Neuronal stem cell (in vitro differentiated cells): ENCODE results near the gene SLC35G6.
A peak's percentile ranks its signal among the peaks of the same experiment; 100 is the strongest.

ENCODE experiments used
- DNase-seq: peaks from one replicate; pipeline ENCODE4 v3.0.0-alpha.2; 2013; ENCODE audit warnings: low spot score
- H2AFZ ChIP-seq: one replicate; pipeline ENCODE4 v1.6.1; 2013; ENCODE audit warnings: mild to moderate bottlenecking, low read length, inconsistent platforms
- H2AK5ac ChIP-seq: 2 replicates; pipeline ENCODE4 v1.6.1; 2013; ENCODE audit warnings: low read depth, mild to moderate bottlenecking, inconsistent platforms, low read length, moderate library complexity, mixed read lengths
- H2BK120ac ChIP-seq: 2 replicates; pipeline ENCODE4 v1.6.1; 2013; ENCODE audit warnings: low read depth, mild to moderate bottlenecking, inconsistent platforms, low read length, moderate library complexity, mixed read lengths
- H2BK12ac ChIP-seq: one replicate; pipeline ENCODE4 v1.6.1; 2013; ENCODE audit warnings: low read length, inconsistent platforms
- H2BK15ac ChIP-seq: 2 replicates; pipeline ENCODE4 v1.6.1; 2013; ENCODE audit warnings: mild to moderate bottlenecking, low read length, inconsistent platforms, mixed read lengths
- H2BK5ac ChIP-seq: one replicate; pipeline ENCODE4 v1.6.1; 2013; ENCODE audit warnings: inconsistent platforms, mild to moderate bottlenecking, low read length, moderate library complexity
- H3K14ac ChIP-seq: one replicate; pipeline ENCODE4 v1.6.1; 2013; ENCODE audit warnings: low read length, inconsistent platforms
- H3K18ac ChIP-seq: 2 replicates; pipeline ENCODE4 v1.6.1; 2013; ENCODE audit warnings: low read length, inconsistent platforms
- H3K23ac ChIP-seq: 2 replicates; pipeline ENCODE4 v1.6.1; 2013; ENCODE audit warnings: low read depth, mild to moderate bottlenecking, mixed read lengths, low read length, inconsistent platforms; ENCODE audit not compliant: poor library complexity
- H3K27ac ChIP-seq: replicated peaks from 3 replicates; pipeline ENCODE4 v1.5.1; 2013; ENCODE audit warnings: low read length, inconsistent platforms
- H3K27me3 ChIP-seq, 3 experiments: 2 replicates each; pipeline ENCODE4 v1.6.1; 2013; ENCODE audit warnings: low read length in 3 of 3, mild to moderate bottlenecking in 2 of 3, inconsistent platforms in 1 of 3, low read depth in 1 of 3, mixed read lengths in 1 of 3, moderate library complexity in 1 of 3; ENCODE audit not compliant: control insufficient read depth in 3 of 3, insufficient read depth in 3 of 3
- H3K36me3 ChIP-seq, 2 donors: replicated peaks in 1 of 2; 2 replicates each; pipeline ENCODE4 v1.6.1; 2013; ENCODE audit warnings: low read length in 2 of 2; ENCODE audit not compliant: control insufficient read depth in 2 of 2, insufficient read depth in 2 of 2
- H3K4ac ChIP-seq: 2 replicates; pipeline ENCODE4 v1.6.1; 2013; ENCODE audit warnings: inconsistent platforms, mild to moderate bottlenecking, low read length, moderate library complexity
- H3K4me1 ChIP-seq, 2 donors: 1 replicate in 1 of 2; 2 replicates in 1 of 2; pipeline ENCODE4 v1.6.1; 2013; ENCODE audit warnings: low read length in 2 of 2, low read depth in 1 of 2; ENCODE audit not compliant: control insufficient read depth in 2 of 2, insufficient read depth in 1 of 2
- H3K4me2 ChIP-seq: one replicate; pipeline ENCODE4 v1.6.1; 2013; ENCODE audit warnings: mild to moderate bottlenecking, low read length, inconsistent platforms; ENCODE audit not compliant: insufficient read depth, poor library complexity, severe bottlenecking
- H3K4me3 ChIP-seq, 2 donors: 2 replicates each; pipeline ENCODE4 v1.5.1; 2013; ENCODE audit warnings: low read length in 2 of 2, mild to moderate bottlenecking in 2 of 2, inconsistent platforms in 1 of 2, moderate library complexity in 1 of 2
- H3K79me1 ChIP-seq: one replicate; pipeline ENCODE4 v1.6.1; 2013; ENCODE audit warnings: low read depth, mild to moderate bottlenecking, inconsistent platforms, low read length, moderate library complexity
- H3K9ac ChIP-seq: one replicate; pipeline ENCODE4 v1.6.1; 2013; ENCODE audit warnings: mild to moderate bottlenecking, low read depth, low read length, inconsistent platforms; ENCODE audit not compliant: poor library complexity
- H3K9me3 ChIP-seq, 2 donors: replicated peaks in 1 of 2; 2 replicates each; pipeline versions ENCODE3 to v1.6.1; 2013; ENCODE audit warnings: low read length in 2 of 2, mild to moderate bottlenecking in 2 of 2, inconsistent platforms in 1 of 2, low read depth in 1 of 2, mixed read lengths in 1 of 2, moderate library complexity in 1 of 2; ENCODE audit not compliant: control insufficient read depth in 2 of 2, insufficient read depth in 1 of 2
- H4K8ac ChIP-seq: one replicate; pipeline ENCODE4 v1.6.1; 2013; ENCODE audit warnings: low read depth, mild to moderate bottlenecking, inconsistent platforms, low read length, moderate library complexity
- H4K91ac ChIP-seq: one replicate; pipeline ENCODE4 v1.6.1; 2013; ENCODE audit warnings: low read length, low read depth, mild to moderate bottlenecking, inconsistent platforms; ENCODE audit not compliant: poor library complexity
- WGBS, 2 donors: extraction: QIAGEN DNeasy Blood & Tissue Kit; methylation state at CpG; one replicate each; pipeline ENCODE4 v1.1.7; 2013; ENCODE audit warnings: missing lambda C conversion rate in 2 of 2, mixed read lengths in 1 of 2; ENCODE audit not compliant: insufficient read length in 2 of 2, insufficient replicate concordance in 1 of 2; ENCODE audit errors: extremely low coverage in 2 of 2; 5-methylcytosine and 5-hydroxymethylcytosine counted together

The SLC35G6 gene

DNA sequence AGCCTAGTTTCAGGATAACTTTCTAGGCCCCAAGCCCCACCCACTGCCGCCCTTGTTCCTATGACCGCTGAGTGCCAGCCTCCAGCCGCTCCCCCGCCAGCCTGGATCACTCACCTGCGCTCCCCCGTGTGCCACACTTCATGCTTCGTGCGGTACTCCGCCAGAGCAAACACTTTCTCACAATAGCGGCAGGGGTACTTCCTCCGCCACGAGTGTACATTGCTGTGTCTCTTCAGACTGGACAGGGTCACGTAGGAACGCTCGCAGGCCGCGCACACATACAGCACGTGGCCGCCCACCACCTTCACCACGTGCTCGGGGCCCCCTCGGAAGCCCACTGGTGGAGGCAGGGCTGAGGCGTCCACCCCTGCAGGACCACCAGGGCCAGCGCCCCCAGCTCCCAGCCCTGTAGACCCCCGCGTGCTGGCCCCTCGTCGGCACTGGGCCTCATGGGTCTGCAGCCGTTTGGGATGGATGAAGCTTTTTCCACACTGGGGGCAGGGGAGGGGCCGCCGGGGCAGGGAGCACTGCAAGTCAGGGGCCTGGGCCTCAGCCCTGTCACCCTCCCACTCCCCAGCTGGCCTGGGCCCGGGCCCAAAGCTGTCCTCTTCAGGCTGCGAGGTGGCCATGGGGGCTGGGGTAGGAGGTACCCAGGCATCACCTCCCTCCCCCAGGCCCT is 15.5 kb upstream of the SLC35G6 start:
- H3K79me1 ChIP-seq: peaks cover 8% of the 10 kb centered on the region
- peaks cover 7 to 14% of the 10 kb centered on the region in 2 donors for H3K4me1 ChIP-seq
- no peak overlapping the region for H3K27ac ChIP-seq
- peak overlapping the region; percentile 85 for H3K23ac ChIP-seq
- H2AK5ac ChIP-seq: no peak overlapping the region
- no peak overlapping the region for H3K4me3 ChIP-seq
- no peak overlapping the region for H2BK120ac ChIP-seq
- H3K9me3 ChIP-seq: no peaks in the 10 kb centered on the region
- no peaks in the 10 kb centered on the region for H3K27me3 ChIP-seq
- peak overlapping the region; percentile 24 for H2BK5ac ChIP-seq
- H2AFZ ChIP-seq: no peak overlapping the region
- H2BK12ac ChIP-seq: peak overlapping the region; percentile 22
- no peak overlapping the region for H3K4me2 ChIP-seq
- no peak overlapping the region for H3K14ac ChIP-seq
- DNase-seq: no peak
- H3K18ac ChIP-seq: no peak overlapping the region
- no CpG with 5 or more reads among the region's 33 CpGs for WGBS, 2 donors
- no peak overlapping the region for H4K8ac ChIP-seq
- H4K91ac ChIP-seq: peak overlapping the region; percentile 72
- no peak overlapping the region for H3K9ac ChIP-seq
- H3K36me3 ChIP-seq: peaks cover 5 to 36% of the 10 kb centered on the region in 2 donors
- no peak overlapping the region for H3K4ac ChIP-seq
- no peak overlapping the region for H2BK15ac ChIP-seq

DNA sequence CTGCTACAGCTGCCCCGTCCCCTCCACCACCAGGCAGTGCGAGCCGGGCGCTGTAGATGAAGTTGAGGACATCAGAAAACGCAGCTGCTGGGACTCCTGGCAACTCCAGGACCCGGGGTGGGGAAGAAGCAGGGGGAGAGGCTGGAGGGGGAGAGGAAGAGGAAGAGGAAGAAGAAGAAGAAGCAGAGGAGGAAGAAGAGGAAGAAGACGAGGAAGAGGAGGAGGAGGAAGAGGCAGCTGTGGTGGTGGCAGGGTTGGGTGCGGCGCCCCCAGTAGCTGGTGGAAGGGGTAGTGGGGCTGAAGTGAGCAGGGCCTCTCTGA is 15.0 kb upstream of the SLC35G6 start:
- H3K4me2 ChIP-seq: no peak overlapping the region
- H4K8ac ChIP-seq: no peak overlapping the region
- H2BK120ac ChIP-seq: no peak overlapping the region
- no peak overlapping the region for H3K4ac ChIP-seq
- H3K23ac ChIP-seq: peak overlapping the region; percentile 80
- no CpG with 5 or more reads among the region's 9 CpGs for WGBS, 2 donors
- no peak overlapping the region for H3K14ac ChIP-seq
- H3K9ac ChIP-seq: no peak overlapping the region
- H3K27ac ChIP-seq: no peak overlapping the region
- H3K36me3 ChIP-seq: peaks cover 5 to 34% of the 10 kb centered on the region in 2 donors
- H2BK12ac ChIP-seq: no peak overlapping the region
- H2AK5ac ChIP-seq: no peak overlapping the region
- H2AFZ ChIP-seq: no peak overlapping the region
- peaks cover 7 to 10% of the 10 kb centered on the region in 2 donors for H3K4me1 ChIP-seq
- no peak overlapping the region for H3K4me3 ChIP-seq
- no peaks in the 10 kb centered on the region for H3K27me3 ChIP-seq
- H2BK5ac ChIP-seq: no peak overlapping the region
- DNase-seq: no peak
- no peak overlapping the region for H2BK15ac ChIP-seq
- H3K79me1 ChIP-seq: peaks cover 8% of the 10 kb centered on the region
- no peak overlapping the region for H3K18ac ChIP-seq
- H3K9me3 ChIP-seq: no peaks in the 10 kb centered on the region
- H4K91ac ChIP-seq: no peak overlapping the region

DNA sequence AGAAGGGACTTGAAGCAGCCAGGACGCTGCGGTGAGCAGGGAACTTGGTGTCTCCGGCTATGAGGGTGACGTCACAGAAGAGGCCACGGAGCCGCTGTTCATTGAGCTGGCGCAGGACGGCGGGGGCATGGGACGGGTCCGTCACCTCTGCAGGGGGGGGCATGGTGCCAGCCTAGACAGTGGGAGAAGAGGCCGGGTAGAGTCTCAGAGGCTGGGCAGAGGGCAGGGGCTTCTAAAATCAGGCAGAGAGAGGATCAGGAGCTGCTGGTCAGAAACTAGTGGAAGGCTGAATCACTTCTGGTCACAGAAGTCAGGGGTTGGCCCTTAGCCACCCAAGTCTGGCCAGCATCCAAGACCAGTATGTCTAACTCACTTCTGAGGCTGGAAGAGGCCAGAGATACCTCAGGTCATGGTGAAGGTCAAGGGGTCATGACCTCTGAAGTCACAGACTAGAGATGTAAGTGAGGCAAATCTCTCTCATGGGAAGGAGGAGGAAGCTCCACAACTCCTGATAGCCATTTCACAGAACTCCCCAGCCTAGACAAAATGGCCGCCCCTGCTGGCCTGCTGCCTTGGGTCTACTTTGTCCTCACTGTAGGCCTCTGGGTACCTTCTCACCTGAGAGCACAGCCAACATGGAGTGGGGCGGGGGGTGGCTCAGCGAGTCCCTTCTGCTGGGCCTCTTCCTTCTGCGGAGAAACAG is 14.5 kb upstream of the SLC35G6 start:
- Histone ChIP-seq H2BK12ac (no peak overlapping the region), H4K91ac (no peak overlapping the region), H2BK5ac (no peak overlapping the region), H3K36me3 (peaks cover 5 to 31% of the 10 kb centered on the region in 2 donors), H3K4ac (no peak overlapping the region), H3K18ac (peak overlapping the region; percentile 28), H2BK15ac (no peak overlapping the region), H4K8ac (no peak overlapping the region), H3K4me2 (no peak overlapping the region), H3K27ac (no peak overlapping the region), H3K27me3 (no peaks in the 10 kb centered on the region), H3K4me3 (no peak overlapping the region), H2AK5ac (no peak overlapping the region), H3K23ac (peak overlapping the region; percentile 80), H2AFZ (no peak overlapping the region), H3K14ac (no peak overlapping the region), H3K79me1 (peaks cover 8% of the 10 kb centered on the region), H3K9me3 (no peaks in the 10 kb centered on the region), H3K9ac (no peak overlapping the region), H3K4me1 (peaks cover 5 to 7% of the 10 kb centered on the region in 2 donors), H2BK120ac (no peak overlapping the region)
- no peak for DNase-seq
- no CpG with 5 or more reads among the region's 16 CpGs for WGBS, 2 donors

DNA sequence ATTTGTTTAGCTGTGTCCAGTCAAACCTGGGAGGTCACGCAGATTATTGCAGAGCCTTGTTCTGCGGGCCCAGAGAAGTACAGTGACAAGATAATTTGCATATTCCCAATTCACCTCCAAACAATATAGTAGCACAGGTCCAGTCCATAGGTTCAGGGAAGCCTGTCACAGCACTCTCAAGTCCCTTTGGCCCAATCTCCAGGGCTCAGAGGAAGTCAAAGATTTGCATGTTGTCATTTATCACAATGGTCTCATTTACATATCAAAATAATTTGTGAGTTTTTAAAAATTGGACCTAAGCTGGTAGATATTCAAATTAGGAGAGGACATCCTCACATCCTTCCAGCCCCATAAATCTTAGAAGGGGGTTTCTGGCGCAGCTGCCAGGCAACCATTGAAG is 13.7 kb upstream of the SLC35G6 start:
- H2BK5ac ChIP-seq: no peak overlapping the region
- H3K18ac ChIP-seq: no peak overlapping the region
- peaks cover 7% of the 10 kb centered on the region for H3K79me1 ChIP-seq
- DNase-seq: no peak
- H2BK12ac ChIP-seq: no peak overlapping the region
- H3K27ac ChIP-seq: no peak overlapping the region
- H2BK15ac ChIP-seq: no peak overlapping the region
- no peaks in the 10 kb centered on the region for H3K9me3 ChIP-seq
- H3K9ac ChIP-seq: no peak overlapping the region
- no peak overlapping the region for H3K4me2 ChIP-seq
- H3K4me1 ChIP-seq: peaks cover 4 to 7% of the 10 kb centered on the region in 2 donors
- no peak overlapping the region for H3K4me3 ChIP-seq
- no CpG with 5 or more reads among the region's 3 CpGs for WGBS, 2 donors
- no peaks in the 10 kb centered on the region for H3K27me3 ChIP-seq
- H3K23ac ChIP-seq: no peak overlapping the region
- H4K91ac ChIP-seq: no peak overlapping the region
- no peak overlapping the region for H3K4ac ChIP-seq
- no peak overlapping the region for H4K8ac ChIP-seq
- H2AFZ ChIP-seq: no peak overlapping the region
- H3K14ac ChIP-seq: no peak overlapping the region
- H2BK120ac ChIP-seq: no peak overlapping the region
- H3K36me3 ChIP-seq: peaks cover 5 to 28% of the 10 kb centered on the region in 2 donors
- H2AK5ac ChIP-seq: no peak overlapping the region
